ENCODE data around the gene CKAP5. TPM values are rescaled to one million over a fixed set of nuclear protein-coding genes. Genes with fewer than 3 reads are reported as not detected.

The CKAP5 gene
- total RNA-seq, 1 experiment from 2014 or later: 190 TPM

- no peak overlapping the region for H2BK120ac ChIP-seq (ENCODE audit: low read depth, low read length, poor library complexity, severe bottlenecking)
- H4K8ac ChIP-seq (replicated peaks; ENCODE audit: insufficient read length, low read depth, low read length): no peak overlapping the region
- H3K9me3 Mint-ChIP-seq: no peaks in the 10 kb centered on the region
- H3K9ac ChIP-seq (ENCODE audit: extremely low read depth, insufficient read length, low read length): no peak overlapping the region
- H4K91ac ChIP-seq (ENCODE audit: insufficient read length, low read depth, low read length): no peak overlapping the region
- H3K79me2 ChIP-seq (ENCODE audit: insufficient read depth, low read length): no peaks in the 10 kb centered on the region
- H2BK5ac ChIP-seq (ENCODE audit: insufficient read length, low read length): no peak overlapping the region
- peaks cover 9 to 18% of the 10 kb centered on the region in 2 experiments for H3K4me1 Mint-ChIP-seq
- DNase-seq: no peak
- H3K4me3 Mint-ChIP-seq: no peak overlapping the region
- no peaks in the 10 kb centered on the region; the same call in 1 of the 2 replicates for H3K27me3 Mint-ChIP-seq (ENCODE audit: low read depth)
- H2AFZ ChIP-seq (ENCODE audit: low read length): no peak overlapping the region
- H3K18ac ChIP-seq (ENCODE audit: insufficient read length, low read depth, low read length): no peak overlapping the region
- no peak overlapping the region for H2BK15ac ChIP-seq (ENCODE audit: low read depth, low read length)
- H2BK12ac ChIP-seq (ENCODE audit: insufficient read length, low read depth, low read length): no peak overlapping the region
- H2BK20ac ChIP-seq (ENCODE audit: low read depth, low read length, poor library complexity, severe bottlenecking): no peak overlapping the region
- H3K27ac Mint-ChIP-seq: no peak overlapping the region; a peak in 2 of 7 replicates
- H3K4me1 ChIP-seq (ENCODE audit: insufficient read depth, low read length): 0 out of 2 replicates have a peak, but pooled peaks cover 3% of the 10 kb centered on the region
- H3K36me3 Mint-ChIP-seq (ENCODE audit: insufficient read depth in 1 of 3, low read depth in 3 of 3): no peaks in the 10 kb centered on the region
- no peak overlapping the region for H3K27ac ChIP-seq (ENCODE audit: insufficient read length, low read depth, low read length)
- no peak overlapping the region for H4K5ac ChIP-seq (ENCODE audit: insufficient read length, low read depth, low read length)
- no peak overlapping the region for H3T11ph ChIP-seq (ENCODE audit: low read length)
- no peaks in the 10 kb centered on the region for H3K9me3 ChIP-seq (ENCODE audit: control insufficient read depth, low read depth, low read length)
- no peak overlapping the region for H3K4ac ChIP-seq (ENCODE audit: low read depth, low read length)
- no peak for TF ChIP-seq CTCF (conservative IDR thresholded peaks at IDR 0.05)
- H3K27me3 ChIP-seq (ENCODE audit: insufficient read depth, low read length): no peaks in the 10 kb centered on the region
- H2AK5ac ChIP-seq (ENCODE audit: insufficient read length, low read length): no peak overlapping the region
- no peak overlapping the region for H3K23ac ChIP-seq (ENCODE audit: insufficient read length, low read depth, low read length)
- H3K56ac ChIP-seq (ENCODE audit: insufficient read length, low read depth, low read length): no peak overlapping the region
- no peak overlapping the region for H3K4me2 ChIP-seq (ENCODE audit: insufficient read depth, insufficient read length, low read length)
- no CpG with 5 or more reads among the region's 11 CpGs for WGBS (ENCODE audit: extremely low coverage, insufficient read length, low lambda C conversion rate)
- H3K79me1 ChIP-seq (ENCODE audit: insufficient read depth, low read depth, low read length, poor library complexity, severe bottlenecking): no peaks in the 10 kb centered on the region
- no peaks in the 10 kb centered on the region for H3K23me2 ChIP-seq (ENCODE audit: insufficient read length, low read depth, low read length, poor library complexity, severe bottlenecking)
- no peaks in the 10 kb centered on the region for H4K20me1 ChIP-seq (ENCODE audit: control insufficient read depth, insufficient read depth, insufficient read length)
- H3K14ac ChIP-seq (ENCODE audit: insufficient read depth, low read length): no peak overlapping the region
These were observed 123.3 kb downstream of the CKAP5 start for GRCh38 chr11:46722566-46723358.
